Nucleus accumbens (tissue), 56 donors: ENCODE measurements around the gene CCDC6.

Source experiments
- DNase-seq, 56 donors: peaks; one replicate each; lab custom pipeline; 2025; lab: John Stamatoyannopoulos, UW

CCDC6 gene

DNA sequence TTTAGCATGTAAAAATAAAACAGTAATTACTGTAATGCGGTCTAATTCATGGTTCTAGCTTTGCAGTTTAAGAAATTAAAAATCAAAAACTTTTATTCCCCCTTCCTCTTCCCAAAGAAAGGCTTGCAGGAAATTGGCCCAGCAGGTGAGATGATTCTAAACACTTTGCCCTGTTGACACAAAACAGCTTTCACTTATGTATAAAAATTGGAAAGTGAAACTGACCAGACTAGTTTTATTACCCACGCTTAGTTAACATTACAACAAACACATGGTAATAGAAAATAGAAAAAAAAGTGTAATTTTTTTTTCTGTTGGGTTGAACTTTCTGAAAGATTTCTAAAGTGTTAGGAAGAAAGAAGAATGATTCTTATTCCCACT lies 1.2 kb upstream of the CCDC6 start:
- DNase-seq, result no peak

DNA sequence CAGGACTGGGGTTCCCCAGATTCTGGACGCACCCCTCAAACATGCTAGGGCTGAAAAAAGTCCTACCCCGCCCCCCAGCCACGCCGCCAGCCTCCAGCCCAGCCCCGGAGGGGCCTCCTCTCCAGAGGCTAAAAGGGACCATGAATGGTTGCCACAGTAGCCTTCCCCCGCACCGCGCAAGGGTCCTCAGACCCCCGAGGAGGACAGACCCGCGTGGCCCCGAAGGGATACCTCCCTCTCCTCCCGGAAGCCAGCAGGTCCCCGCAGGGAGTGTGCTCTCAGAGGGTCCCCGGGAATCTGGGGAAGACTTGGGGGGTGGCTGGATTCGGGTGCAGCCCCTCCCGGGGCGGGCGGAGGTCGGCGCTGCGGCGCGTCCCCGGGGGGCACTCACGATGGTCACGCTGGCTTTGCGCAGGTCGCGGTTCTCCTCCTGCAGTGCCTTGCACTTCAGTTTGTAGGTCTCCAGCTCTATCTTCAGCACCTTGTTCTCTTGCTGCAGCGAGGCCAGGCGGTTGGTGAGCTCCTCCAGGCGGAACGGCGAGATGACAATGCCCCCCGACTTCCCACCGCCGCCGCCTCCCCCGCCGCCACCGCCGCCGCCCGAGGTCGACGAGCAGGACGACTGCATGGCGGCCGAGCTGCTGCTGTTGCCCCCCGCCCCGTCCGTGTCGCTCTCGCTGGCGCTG lies 482 bp downstream of the CCDC6 start:
- DNase-seq, result peak in 5 of 56 donors; percentile 20 to 55 (median 45)

DNA sequence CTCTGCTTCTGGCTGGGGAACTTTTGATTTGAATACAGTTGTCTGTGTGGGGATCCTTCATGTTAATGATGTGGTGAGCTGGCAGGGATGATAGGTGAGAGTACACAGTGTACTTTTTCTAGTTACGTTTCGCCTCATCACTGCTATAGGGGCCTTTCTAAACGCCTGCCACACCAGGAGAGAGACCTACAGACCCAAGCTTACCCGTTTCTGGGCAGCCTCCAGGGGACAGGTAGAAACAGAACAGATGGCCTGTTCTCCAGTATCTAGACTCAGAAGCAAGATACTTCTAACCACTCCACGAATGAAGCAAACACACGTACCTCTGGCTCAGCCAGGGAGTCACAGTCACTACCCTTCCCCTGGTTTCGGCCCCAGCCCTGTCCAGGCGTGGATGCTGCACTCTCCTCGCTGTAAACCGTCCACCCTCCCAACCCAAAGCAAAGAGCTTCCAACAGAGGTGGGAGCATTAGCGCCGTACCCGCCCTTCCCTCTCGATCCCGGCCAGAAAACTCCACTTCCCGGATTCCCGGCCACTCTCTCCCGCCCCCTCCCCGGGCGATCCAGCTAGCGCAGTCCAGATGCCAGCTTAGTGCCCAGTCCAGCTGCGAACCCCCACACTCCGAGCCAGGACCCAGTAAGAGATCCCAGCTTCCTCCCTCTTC lies 1.2 kb downstream of the CCDC6 start:
- peak in 16 of 56 donors; percentile 10 to 55 (median 24) for DNase-seq

DNA sequence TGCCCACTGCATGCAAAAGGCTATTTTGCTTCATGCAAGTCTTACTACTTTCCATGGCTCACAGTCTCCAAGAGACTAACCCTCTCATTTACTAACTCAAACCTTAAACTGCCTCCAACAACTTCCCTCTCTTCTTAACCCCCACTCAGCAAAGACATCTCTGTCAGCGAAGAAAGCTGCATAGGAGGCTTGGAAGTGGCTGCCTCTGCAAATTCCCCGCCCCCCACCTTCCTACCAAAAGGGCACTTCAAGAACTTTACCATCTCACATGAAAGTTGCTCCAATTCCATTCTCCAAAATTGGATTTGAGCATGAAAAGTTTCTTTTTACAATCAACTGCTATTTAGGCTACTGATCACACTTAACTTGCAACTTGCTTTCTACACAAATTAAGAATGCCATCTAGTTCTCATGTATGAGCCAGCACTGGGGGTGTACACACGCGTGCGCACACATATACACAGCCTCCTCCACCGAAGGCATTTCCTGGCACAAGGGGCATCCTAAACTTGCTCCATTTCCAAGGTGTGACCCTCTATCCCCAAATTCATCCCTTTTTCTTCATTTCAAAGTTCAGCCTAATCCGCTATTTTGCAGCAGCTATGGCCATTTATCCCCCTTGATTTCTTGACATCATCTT lies 1.8 kb downstream of the CCDC6 start:
- DNase-seq, result peak in 5 of 56 donors; percentile 5 to 38 (median 10)

DNA sequence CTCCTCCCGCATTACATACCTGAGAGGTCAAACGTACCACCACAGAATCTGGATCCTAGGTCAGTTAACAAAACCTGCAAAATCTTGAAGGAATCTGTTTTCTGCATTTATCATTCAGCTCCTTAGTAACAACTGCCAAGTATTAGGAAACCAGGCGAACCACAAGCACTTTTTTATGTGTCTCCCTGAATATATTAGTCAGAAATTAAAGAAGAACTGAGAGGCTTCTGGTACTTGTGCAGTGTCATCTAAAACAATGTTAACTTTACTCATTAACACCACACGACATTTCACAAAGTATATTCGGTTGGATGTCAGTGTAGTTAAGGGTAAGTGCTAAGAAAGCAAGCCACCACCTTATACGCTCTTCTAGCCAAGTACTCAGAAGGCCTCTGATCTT lies 2.5 kb downstream of the CCDC6 start:
- no peak for DNase-seq

DNA sequence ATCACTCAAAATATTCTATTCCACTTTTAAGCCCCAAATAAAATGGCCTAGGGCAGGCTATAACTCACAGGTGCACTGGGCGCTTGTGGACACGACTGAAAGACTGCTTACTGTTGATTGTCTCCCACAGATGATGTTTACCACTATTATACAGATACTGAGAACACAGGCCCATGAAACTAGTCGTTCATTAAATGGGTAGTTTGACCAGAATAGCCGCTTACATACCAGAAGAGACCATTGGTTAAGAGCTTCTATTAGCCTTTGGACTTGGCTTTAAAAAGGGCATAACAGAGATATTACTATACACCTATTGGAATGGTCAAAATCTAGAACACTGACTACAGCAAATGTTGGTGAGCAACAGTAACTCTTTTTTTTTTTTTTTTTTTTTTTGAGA lies 4.3 kb downstream of the CCDC6 start:
- no peak for DNase-seq

DNA sequence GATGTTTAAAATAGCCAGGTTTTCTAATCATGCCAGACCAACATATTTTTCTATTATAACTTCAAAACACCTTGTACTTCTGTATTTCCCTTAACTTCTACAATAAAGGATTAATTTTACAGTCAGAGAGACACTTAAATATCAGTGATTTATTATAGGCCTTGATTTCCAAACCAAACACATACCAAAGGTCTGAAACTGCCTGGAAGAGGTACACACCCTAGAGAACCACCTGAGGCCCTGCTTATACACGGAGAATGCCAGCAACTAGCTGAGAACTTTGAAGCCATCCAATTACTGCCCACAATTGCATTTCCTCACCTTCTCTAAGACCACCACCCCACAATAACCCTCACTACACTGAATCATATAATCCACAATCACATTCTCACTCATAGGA lies 4.9 kb downstream of the CCDC6 start:
- no peak for DNase-seq

DNA sequence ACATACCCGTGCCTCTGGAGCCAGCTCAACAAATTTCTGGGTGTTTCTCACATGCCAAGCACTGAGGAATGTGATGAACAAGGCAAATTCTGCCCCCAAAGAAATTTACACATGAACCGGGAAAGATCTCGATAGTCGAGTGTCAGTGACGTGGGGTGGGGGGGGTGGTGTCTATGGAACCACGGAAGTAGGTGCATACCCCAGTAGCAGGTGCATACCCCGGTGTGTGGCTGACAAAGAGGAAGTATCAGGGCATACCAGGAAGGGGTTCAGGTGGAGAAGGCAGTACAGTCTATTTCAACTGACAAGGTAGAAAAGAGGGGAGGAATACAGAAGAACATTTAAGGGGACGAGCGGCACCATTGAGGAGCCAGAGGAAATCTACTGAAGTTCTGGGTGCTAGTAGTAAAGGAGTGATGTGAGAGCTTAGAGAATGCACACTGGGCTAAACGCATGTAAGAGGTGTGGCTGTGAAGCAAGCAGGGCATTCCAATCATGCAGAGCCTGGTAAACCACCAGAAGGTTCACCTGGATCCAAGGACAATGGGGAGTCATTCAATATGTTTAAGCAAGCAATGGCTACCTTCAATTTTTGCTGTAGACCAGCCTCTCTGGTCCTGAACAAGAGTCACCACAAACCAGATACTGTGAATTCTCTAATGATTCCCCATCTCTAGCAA lies 6.2 kb downstream of the CCDC6 start:
- DNase-seq, result no peak

DNA sequence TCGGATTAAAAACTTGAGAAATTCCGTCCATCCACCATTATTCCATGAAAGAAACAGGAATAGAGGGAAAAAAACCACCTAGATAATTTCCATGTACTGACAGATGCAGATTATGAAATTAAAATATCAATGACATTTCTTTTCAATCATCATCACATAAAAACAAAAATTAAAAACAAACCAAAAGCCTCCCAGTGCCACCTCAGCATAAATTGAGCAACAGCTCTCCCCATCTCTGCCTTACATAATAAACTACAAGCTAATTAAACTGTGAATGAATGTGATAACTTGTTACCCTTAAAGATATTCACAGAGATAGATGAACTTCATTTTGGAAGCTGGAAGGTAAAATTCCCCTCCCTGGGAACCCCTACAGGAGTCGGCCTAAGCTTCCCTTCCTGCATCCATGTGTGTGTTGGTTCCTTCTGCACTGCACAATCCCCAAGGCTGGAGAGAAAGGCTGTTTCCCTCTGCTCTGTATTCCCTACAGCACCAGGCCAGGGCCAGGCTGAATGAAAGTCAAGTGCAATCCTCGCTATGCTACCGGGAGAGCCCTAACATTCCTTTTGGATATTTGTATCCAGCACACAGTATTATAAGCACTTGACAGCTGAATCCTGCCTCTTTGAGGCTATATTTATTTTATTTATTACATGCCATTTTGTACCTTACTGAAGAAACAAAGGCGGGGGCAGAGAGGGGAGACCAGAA lies 8.1 kb downstream of the CCDC6 start:
- peak in 1 of 56 donors; percentile 6 for DNase-seq

DNA sequence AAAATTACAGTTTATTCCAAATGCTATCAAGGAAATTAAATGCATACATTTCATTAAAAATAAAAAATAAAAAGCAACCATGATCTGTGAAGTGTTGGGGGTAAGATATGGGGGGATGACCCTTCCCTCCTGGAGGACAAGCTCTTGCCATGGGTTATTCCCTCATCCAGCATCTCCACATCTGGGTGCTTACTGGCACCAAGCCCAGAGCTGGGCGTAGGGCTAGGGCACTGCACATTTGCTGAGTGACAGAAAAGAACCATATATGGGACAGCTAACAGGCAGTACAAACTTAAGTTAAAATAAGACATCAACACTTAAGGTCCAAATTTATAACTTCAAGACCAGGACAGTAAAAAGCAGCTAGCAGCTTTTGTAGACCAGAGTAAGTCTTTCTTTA lies 10.2 kb downstream of the CCDC6 start:
- DNase-seq, result peak in 5 of 56 donors; percentile 4 to 41 (median 8)

DNA sequence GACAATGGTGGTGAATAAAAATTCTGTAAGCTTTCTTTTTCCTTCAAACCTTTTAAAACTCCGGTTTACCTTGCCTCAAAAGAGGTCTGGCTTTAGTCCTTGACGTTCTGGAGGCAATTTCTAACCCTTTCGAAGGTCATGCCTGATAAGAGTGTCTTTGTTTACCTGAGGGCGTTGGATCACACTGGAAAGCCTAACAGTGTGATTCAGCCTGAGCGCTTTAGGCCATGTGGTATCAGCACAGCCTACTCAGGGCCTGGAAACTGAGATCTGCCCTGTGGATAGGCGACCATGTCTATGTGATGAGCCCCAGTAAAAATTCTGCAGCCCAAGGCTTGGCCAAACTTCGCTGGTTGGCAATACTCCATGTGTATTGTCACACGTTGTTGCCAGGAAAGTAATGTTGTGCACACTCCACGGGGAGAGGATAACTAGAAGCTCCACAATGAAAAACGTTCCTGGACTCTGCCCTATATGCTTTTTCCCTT lies 10.7 kb downstream of the CCDC6 start:
- no peak for DNase-seq

DNA sequence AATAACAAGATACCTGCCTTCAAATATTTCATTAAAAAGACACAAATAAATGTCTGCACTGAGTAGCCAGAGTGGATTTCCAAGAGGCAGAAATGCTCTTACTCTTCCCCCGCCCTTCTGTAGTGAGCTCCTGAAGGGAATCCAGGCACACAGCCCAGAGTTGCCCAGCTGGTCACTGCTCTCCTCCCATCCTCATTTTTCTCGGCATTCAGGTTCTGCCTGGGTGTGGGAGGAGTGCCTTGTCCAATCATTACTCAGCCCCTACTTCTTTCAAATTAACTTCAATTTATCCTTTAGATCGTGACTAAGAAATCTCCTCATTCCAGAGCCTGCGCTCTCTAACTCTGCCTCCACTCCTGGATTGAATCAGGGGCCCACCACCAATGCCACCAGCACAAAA lies 12.2 kb downstream of the CCDC6 start:
- DNase-seq, result peak in 28 of 56 donors; percentile 6 to 72 (median 40)

DNA sequence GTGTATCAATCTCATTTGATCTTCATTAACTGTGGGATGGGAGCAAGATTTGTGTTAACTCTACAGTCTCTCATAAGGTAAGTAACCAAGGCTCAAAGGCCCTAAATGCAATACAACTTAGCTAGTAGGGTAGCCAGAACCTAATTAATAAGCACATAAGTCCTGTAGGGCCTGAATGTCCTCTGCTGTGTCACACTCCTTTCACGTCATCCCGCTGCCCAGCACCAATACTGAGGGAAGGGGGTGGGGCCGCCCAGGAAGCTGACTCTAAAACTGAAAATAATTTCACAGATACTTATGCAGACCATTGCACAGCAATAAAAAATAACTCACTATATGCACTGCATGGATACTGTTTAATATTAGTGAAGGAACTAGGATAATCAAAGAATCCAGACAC lies 13.7 kb downstream of the CCDC6 start:
- DNase-seq, result no peak

DNA sequence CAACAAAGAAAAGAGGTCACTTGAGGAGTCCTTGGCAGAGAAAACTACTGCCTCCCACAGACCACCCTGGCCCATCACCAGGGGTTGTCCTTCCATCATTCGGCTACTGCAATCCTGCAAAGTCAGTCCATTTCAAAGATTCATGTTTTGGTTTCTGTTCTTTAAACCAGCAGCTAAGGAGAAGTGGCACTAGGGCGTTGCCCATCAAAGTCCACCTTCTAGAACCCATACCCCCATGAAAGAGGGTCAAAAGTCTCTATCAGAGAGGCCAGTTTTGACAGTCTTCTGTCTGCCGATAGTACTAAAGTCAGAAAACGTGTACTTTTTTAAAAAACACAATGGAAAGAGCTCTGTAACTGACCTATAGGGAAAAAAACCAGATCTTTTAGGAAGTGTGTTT lies 14.4 kb downstream of the CCDC6 start:
- no peak for DNase-seq

DNA sequence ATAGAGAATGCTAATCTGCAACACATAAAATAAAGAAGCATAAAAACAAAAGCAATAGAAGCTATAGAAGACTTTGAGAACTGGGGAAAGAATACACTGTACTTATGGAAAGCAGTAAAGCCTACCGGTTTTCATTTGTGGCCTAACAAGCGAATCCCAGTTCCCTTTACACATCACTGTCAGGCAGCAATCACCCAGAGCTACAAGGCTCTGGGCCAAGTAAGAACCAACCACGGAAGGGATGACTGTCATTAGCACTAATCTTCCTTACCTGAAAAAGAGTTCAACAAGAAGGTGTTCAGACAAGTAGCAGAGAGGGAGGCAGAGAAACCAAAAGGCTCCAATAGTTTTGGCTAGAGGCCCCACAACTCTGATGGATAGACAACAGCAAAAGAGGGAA lies 15.0 kb downstream of the CCDC6 start:
- no peak for DNase-seq

DNA sequence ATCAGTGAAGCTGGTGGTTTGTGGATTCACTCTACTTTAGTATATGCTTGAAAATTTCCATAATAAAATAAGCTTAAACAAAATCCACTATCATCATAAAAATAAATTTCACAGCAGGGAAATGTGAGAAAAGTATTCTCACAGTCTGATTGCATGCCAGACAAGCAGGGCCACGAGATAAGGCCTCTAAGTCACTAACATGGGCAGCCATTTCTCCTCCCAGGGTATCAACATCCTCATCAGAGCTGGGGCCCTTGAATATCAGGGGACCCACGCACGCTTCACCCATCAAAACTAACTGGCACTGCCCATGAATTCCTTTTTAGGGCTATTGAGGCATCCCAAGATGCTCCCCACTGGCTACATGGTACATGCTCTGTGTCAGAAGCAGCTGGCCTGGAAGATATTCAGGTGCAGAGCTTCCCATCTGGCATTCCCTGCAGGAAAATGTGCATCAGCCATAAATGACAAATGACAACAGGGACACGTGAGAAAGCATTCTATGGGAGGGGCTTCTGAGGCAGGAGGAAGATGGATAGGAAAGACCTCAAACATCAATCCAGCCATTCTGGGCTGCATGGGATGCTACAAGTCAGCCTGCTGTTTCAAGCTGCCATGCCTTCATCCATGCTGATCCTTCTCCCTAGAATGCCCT lies 17.4 kb downstream of the CCDC6 start:
- no peak for DNase-seq

DNA sequence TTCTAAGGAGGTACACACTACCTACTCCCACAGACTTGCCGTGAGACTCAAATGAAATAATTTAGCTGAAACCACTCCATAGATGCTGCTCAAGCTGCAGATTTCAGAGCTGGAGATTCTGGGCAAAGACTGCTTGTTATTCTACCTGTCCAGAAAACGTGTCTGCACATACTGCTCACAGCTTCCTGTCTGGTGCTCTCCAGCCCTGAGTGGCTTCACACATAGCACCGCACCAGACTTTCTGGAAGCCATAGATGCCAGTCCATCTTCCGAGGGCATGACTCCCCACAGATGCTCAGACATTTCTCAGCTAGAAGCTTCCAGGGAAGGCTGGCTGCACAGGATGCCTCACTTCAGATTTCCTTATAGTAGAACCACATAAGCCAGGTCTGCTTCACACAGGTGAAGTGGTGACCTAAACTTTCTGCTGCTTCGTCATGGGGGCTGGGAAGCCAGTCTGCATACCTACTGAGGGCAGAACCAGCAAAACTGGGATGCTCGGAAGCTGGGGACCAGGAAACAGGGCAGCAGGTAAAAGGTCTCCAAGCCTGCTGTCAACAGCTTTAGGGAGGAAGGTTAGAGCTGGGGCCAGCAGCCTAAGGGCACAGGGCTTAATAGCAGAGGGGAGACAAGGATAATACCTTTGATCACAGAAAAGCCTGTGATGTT lies 18.2 kb downstream of the CCDC6 start:
- no peak for DNase-seq

DNA sequence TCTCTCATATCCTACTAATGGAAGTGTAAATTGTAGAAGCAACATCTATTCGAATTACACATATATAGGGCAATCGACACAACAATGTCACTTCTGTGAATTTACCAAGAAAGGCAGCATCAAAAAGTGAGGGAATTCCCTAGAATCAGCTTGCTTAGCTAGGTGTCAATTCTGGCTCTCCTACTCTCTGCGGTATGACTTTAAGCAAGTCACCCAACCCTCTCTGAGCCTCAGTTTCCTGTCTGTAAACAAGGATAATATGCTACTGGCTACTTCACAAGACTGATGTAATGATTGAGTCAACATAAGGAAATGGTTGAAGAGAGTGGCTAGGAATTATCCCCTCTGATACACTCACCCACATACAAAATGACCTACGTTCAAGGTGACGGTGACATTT lies 19.4 kb downstream of the CCDC6 start:
- DNase-seq, result no peak

DNA sequence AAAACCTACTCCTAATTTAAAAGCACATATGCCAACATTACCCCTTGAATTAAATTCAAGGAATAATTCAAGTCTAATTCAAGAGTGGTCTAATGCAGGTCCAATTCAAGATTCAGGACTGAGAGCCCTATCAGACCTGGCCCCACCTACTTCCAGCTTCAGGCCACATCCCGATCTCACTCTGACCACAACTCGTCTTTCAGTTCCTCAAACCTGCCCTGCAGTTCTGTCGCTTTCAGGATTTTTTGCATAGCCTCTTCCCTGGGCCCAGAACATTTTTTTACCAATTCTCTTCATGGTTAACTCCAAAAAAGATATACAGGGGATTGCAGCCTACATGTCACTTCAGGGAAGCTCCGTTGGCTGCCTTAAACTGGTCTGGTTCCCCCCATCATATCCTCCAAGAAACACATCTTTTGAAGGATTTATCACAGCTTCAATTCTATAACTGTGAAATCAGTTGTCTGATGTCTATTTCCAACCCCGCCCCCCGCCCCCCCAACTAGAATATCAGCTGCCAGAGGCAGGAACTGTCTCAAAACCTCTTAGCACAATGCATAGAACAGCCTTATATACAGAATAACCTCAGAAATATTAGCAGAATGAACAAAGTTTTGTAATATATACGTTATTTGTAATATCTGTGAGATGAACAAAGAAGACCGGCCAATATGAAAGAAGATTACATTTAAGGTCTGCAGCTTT lies 20.8 kb downstream of the CCDC6 start:
- peak in 2 of 56 donors; percentile 8 to 19 for DNase-seq
